HG03039 (cell line): ENCODE measurements around the gene BET1L.
"Not testable (repeated sequence)": the region's sequence is repeated elsewhere in the genome, so short reads cannot be mapped to it uniquely, and the experiment has no call there.

Experiments used
- ATAC-seq: cut with Tn5 transposase; IDR thresholded peaks from one replicate; pipeline ENCODE4 v1.9.1; 2021; ENCODE audit warnings: mild to moderate bottlenecking, moderate library complexity; ENCODE audit not compliant: unreplicated experiment

The BET1L gene

DNA sequence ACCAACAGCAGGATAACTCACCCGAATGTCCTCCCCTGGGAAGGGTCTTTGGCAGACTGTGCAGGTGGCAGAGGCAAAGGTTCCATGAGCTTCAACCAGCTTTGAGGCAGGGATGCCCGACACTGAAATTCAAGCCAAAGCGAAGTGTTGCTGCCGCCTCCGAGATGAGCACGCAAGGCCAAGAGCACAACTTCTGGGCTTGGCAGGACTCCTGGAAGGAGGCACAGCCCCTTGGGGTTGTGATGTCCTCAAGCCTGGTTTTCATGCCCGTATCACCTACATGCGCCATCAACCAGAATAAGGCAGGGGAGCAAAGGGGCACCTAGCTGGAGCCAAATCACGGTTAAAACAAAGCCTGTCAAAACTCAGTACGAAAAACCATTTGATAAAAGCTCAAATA is 23.2 kb upstream of the BET1L start:
- no peak for ATAC-seq

DNA sequence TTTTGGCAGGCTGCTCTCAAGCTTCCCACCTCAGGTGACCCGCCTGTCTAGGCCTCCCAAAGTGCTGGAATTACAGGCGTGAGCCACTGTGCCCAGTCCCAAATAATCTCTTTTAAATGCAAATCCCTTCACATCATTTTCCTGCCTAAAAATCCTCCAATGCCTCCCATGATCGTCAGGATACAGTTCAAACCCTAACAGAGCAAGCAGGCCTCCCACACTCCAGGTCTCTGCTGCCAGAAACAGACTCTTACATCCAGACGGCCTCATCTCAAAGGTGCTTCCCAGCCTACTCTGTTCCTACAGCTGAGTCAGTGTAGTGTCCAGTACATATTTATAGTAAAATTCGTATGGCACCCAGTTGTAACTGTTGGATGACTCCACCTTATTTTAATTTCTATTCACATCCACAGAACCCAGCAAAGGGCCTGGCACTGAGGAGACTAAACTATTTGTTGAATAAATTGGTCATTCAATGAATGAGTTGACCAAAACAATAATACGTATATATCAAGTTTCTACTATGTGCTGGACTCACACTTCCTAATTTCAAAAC is 20.7 kb upstream of the BET1L start:
- ATAC-seq = no peak

GRCh38 chr11:225734-226453 is 18.7 kb upstream of the BET1L start:
- ATAC-seq = no peak

DNA sequence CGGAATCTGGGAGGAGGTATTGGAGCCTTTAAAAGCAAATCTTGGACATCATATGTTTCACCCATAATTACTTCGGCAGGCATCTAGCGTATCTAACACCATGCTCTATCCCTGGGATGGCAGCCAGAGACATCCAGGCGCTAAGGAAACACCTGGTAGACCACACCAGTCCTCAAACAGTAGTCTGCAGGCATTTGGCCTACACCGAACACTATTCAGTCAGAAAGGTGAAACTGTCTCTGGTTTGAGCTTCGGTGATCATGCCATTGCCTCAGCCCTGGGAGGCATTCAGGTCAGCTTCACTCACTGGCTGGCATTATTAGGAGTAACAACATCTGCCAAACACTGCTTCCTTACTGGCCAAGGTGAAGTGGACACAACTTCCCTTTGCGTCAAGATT is 17.2 kb upstream of the BET1L start:
- no peak for ATAC-seq

- no peak for ATAC-seq
Measured at GRCh38 chr11:223884-224283, 16.7 kb upstream of the BET1L start.

DNA sequence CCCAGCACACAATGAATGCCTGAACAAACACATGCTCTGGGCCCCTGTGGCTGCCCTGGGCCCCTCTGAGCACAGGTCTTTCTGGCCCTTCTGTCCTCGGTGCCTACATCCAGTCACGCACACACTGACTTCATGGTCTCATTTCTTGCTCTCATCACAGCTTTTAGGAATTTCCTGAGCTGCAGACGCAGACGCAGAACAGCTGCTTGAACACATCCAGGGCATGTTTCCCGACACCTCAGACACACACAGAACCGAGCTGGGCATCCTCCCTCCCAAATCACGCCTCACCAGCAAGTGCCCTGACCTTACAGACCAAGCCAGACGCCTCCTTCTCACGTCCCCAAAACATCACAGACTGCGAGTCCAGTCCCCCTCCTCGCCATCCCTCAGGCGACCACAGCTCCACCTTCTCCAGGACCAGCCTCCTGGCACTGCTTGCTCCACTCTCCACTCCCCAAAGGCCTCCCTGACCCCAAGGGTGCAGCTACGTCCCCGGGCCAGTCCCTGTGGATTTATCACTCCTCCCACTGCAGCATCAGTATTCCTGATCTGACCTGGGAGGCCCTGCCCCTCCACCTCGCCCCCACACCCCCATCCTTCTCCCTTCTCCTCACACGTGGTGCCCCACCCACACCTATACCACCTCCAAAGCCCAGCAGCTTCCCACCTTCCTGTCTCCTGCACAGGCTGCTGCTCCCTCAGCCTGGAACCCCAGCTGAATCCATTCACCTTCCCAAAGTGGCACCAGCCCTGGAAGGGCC is 16.0 kb upstream of the BET1L start:
- no peak for ATAC-seq

GRCh38 chr11:221998-222789 is 15.0 kb upstream of the BET1L start:
- no peak for ATAC-seq

GRCh38 chr11:221539-221938 is 14.3 kb upstream of the BET1L start:
- no peak for ATAC-seq

- ATAC-seq = not testable (repeated sequence)
Measured at GRCh38 chr11:220641-221215, 13.5 kb upstream of the BET1L start.

- no peak for ATAC-seq
Measured at GRCh38 chr11:218815-219593, 11.8 kb upstream of the BET1L start.

DNA sequence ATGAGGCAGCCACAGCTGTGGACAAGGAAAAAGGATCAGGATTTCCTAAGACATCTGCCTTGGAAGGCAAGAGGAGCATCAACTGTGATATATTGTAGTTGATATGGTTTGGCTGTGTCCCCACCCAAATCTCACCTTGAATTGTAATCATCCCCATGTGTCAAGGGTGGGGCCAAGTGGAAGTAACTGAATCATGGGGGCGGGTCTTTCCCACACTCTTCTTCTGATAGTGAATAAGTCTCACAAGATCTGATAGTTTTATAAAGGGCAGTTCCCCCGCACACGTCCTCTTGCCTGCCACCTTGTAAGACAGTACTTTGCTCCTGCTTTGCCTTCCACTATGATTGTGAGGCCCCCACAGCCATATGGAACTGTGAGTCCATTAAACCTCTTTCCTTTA is 10.5 kb upstream of the BET1L start:
- no peak for ATAC-seq

GRCh38 chr11:216081-216974 is 9.1 kb upstream of the BET1L start:
- ATAC-seq = no peak

- ATAC-seq = no peak
Measured at GRCh38 chr11:215581-216037, 8.4 kb upstream of the BET1L start.

DNA sequence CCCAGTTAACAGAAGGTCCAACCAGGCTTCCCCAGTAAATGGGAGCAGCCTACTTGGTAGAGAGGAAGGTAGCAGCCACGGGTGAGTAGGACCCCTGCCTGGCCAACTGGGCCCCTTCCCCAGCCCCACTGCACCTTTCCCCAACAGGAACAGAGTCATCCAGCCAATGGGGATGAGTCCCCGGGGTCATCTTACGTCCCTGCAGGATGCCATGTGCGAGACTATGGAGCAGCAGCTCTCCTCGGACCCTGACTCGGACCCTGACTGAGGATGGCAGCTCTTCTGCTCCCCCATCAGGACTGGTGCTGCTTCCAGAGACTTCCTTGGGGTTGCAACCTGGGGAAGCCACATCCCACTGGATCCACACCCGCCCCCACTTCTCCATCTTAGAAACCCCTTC is 6.9 kb upstream of the BET1L start:
- no peak for ATAC-seq

GRCh38 chr11:213111-213510 is 5.9 kb upstream of the BET1L start:
- no peak for ATAC-seq

DNA sequence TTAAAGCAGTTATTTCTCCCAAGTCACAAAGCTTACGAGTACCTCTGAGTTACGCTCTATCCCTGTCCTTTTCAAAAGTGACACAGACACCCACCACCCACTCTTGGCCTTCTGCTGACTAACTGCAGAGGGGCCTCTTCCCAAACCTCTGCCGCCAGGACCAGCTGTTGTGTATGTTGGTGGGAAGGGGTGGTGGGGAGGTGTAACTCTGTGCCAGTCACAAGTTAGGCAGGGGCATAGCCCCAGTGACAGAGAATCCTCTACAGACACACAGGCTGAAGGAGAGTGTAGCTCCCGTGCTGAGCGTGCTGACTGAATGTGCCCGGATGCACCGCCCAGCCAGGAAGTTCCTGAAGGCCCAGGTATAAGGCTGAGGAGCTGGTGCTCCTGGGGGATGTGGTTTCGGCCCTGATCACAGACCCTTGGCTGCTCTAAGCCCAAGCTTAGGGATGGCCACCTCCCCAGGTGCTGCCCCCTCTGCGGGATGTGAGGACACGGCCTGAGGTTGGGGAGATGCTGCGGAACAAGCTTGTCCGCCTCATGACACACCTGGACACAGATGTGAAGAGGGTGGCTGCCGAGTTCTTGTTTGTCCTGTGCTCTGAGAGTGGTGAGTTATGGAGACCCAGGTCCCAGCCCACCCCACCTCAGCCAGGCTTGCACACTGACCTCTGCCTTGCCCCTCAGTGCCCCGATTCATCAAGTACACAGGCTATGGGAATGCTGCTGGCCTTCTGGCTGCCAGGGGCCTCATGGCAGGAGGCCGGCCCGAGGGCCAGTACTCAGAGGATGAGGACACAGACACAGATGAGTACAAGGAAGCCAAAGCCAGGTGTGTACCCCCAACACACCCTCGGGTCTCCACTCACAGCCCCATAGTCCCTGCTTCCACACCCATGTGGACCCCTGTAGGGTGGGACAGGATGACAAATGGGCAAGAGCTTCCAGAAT is 5.2 kb upstream of the BET1L start:
- ATAC-seq = no peak

- ATAC-seq = no peak
Measured at GRCh38 chr11:211741-212140, 4.5 kb upstream of the BET1L start.

DNA sequence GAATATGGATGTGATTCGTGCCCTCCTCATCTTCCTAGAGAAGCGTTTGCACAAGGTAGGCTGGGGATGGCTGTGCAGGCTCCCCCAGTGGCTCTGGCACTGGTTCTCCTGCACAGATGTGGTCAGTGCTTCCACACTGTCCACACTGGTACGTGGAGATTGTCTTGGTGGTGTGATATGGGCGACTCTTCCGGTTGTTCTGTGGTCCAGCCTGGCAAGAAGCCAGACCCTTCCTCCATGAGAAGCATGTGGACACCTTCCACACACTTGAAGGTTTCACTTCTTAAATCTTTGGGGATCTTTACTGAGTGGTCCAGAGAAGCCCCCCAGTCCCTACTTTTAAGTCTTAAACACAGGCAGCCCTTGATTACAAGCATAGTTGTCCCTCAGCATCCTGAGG is 4.1 kb upstream of the BET1L start:
- ATAC-seq = no peak
